Activated CD8-positive, alpha-beta memory T cell treated with anti-CD3 and anti-CD28 coated beads, Interleukin-2, amount 10 ng/mL, durations not matched to agents 7 days and 5 days (primary cell): ENCODE data around the gene CBLN4. TPM values are rescaled to one million over a fixed set of nuclear protein-coding genes. Genes with fewer than 3 reads are reported as not detected.

Experiments
- ATAC-seq: fragments of 150-1000 bp; cut with Tn5 transposase; one replicate; pipeline ENCODE4 v1.10.0; 2021; ENCODE audit warnings: moderate library complexity
- CTCF ChIA-PET: fragments of 350-600 bp; sonication (Branson Sonifier 250); formaldehyde crosslinking; loops from one replicate; lab custom pipeline; 2021; ENCODE audit warnings: antibody characterized with exemption; lab: Charles Lee
- DNase-seq: peaks from one replicate; pipeline ENCODE4 v3.0.0-alpha.2; 2020
- H3K27ac Mint-ChIP-seq: one replicate; pipeline ENCODE4 v1.8.0; 2021; ENCODE audit warnings: mild to moderate bottlenecking, mixed read lengths
- H3K27me3 Mint-ChIP-seq: one replicate; pipeline ENCODE4 v1.8.0; 2021; ENCODE audit warnings: mixed read lengths
- H3K36me3 Mint-ChIP-seq: one replicate; pipeline ENCODE4 v1.8.0; 2021; ENCODE audit warnings: mild to moderate bottlenecking, mixed read lengths
- H3K4me1 Mint-ChIP-seq: one replicate; pipeline ENCODE4 v1.8.0; 2021; ENCODE audit warnings: mixed read lengths
- H3K4me3 Mint-ChIP-seq: one replicate; pipeline ENCODE4 v1.8.0; 2021; ENCODE audit warnings: mild to moderate bottlenecking, moderate library complexity, mixed read lengths
- H3K9me3 Mint-ChIP-seq: one replicate; pipeline ENCODE4 v1.8.0; 2022; ENCODE audit warnings: low read depth, mixed read lengths
- total RNA-seq, 2 experiments: library from RNA; stranded (reverse); gene quantifications; one replicate each; pipeline ENCODE4 v1.2.3, GENCODE V29; 2021

The CBLN4 gene
- total RNA-seq, 2 experiments from 2014 or later, result not detected

- H3K9me3 Mint-ChIP-seq, result peaks cover 5% of the 10 kb centered on the region
- H3K36me3 Mint-ChIP-seq, result no peaks in the 10 kb centered on the region
- H3K4me1 Mint-ChIP-seq, result no peaks in the 10 kb centered on the region
- H3K27ac Mint-ChIP-seq, result no peak overlapping the region
- no peak for ATAC-seq
- no peaks in the 10 kb centered on the region for H3K27me3 Mint-ChIP-seq
- no peak for DNase-seq
- H3K4me3 Mint-ChIP-seq, result no peak overlapping the region
- CTCF ChIA-PET, result no interaction called here
Observed at GRCh38 chr20:55978550-55978949, 26.8 kb downstream of the CBLN4 start.

DNA sequence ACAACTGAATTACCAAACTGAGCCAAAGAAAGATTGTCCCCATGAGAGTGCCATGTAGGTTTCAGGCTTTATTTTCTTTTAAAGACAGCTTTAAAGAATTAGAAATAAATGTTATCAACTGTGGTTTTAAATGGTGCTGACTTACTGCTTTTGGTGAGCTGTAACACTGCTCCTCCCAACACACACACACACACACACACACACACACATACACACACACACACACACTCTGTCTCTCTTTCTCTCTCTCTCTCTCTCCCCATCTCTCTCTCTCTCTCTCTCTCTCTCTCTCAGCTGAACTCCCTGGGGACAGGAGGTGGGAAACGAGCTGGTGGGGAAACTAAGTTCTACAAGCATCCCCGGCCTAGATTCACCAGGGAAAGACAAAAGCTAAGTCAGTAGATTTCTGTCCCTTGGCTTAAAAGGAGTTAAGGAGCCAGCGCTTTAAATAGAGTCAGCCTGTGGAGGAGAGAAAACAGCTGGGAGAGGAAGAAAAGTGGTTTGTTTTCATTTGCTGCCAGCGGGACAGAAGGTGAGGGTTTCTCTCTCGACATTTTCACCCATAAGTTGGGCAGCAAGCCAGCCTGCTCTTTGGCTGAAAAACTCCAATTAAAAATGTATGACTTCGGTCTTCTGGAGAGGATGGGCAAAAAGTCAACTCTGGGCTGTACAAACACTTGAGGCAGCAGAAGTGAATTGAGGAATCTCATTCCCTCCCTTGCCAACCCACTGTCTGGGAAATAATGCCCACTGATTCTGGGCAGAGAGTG, 27.4 kb downstream of the CBLN4 start:
- DNase-seq (no peak), ATAC-seq (no peak)
- Mint-ChIP-seq H3K27ac (no peak overlapping the region), H3K27me3 (no peaks in the 10 kb centered on the region), H3K9me3 (peaks cover 2% of the 10 kb centered on the region), H3K36me3 (no peaks in the 10 kb centered on the region), H3K4me1 (no peaks in the 10 kb centered on the region), H3K4me3 (no peak overlapping the region)
- CTCF ChIA-PET, result no interaction called here

DNA sequence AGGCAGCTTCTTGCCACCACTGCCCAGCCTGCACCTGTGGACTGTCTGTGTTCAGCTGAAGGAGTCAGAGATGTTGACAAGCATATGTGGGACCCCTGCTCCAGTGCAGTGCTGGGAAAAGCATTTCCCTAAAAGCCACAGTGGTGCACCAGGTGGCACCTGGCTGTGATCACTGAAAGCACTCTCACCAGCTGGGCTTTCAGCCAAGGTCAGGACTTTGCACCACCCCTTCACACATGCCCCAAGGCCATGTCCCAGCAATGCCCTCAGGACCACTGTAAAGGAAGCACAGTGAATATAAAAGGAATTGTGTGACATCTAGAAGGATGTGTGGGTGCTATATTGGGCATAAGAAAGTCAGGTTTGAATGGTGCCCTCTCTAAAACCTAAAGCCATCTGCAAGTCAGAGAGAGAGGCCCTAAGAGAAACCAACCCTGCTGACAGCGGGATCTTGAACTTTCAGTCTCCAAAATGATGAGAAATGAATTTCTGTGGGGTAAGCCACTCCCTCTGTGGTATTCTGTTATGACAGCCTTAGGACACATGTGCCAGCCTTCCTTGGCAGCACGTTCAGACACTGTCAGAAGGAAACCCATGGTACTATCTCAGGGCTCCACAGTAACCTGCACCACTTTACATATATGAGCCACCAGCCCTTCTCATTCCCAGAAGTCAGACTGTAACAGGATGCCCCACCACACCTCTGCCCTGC, 30.7 kb downstream of the CBLN4 start:
- Mint-ChIP-seq H3K27me3 (no peaks in the 10 kb centered on the region), H3K27ac (no peak overlapping the region), H3K4me1 (no peaks in the 10 kb centered on the region), H3K36me3 (no peaks in the 10 kb centered on the region), H3K9me3 (peaks cover 2% of the 10 kb centered on the region), H3K4me3 (no peak overlapping the region)
- DNase-seq, result no peak
- CTCF ChIA-PET, result no interaction called here
- no peak for ATAC-seq

DNA sequence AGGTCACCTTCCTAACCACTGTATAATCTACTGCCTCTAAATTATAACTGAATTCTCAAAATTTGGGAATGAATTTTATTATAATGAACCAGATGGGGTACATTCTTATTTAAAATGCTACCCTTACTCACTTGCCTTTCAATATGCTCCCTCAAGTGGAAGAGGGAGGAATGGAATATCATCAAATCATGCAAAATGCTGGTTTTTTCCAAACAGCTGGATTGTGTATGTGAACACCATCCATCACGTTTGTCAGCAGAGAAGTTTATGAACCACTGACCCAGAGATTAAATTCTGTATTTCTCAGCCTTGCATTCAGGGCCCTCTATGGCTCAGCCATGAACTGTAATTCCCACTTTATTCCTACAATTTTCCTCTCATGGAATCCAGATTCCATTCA, 40.5 kb downstream of the CBLN4 start:
- Mint-ChIP-seq H3K27ac (no peak overlapping the region), H3K4me3 (no peak overlapping the region), H3K27me3 (no peaks in the 10 kb centered on the region), H3K4me1 (no peaks in the 10 kb centered on the region), H3K36me3 (no peaks in the 10 kb centered on the region), H3K9me3 (peaks cover 13% of the 10 kb centered on the region)
- ATAC-seq (no peak), DNase-seq (no peak)
- CTCF ChIA-PET, result no interaction called here

DNA sequence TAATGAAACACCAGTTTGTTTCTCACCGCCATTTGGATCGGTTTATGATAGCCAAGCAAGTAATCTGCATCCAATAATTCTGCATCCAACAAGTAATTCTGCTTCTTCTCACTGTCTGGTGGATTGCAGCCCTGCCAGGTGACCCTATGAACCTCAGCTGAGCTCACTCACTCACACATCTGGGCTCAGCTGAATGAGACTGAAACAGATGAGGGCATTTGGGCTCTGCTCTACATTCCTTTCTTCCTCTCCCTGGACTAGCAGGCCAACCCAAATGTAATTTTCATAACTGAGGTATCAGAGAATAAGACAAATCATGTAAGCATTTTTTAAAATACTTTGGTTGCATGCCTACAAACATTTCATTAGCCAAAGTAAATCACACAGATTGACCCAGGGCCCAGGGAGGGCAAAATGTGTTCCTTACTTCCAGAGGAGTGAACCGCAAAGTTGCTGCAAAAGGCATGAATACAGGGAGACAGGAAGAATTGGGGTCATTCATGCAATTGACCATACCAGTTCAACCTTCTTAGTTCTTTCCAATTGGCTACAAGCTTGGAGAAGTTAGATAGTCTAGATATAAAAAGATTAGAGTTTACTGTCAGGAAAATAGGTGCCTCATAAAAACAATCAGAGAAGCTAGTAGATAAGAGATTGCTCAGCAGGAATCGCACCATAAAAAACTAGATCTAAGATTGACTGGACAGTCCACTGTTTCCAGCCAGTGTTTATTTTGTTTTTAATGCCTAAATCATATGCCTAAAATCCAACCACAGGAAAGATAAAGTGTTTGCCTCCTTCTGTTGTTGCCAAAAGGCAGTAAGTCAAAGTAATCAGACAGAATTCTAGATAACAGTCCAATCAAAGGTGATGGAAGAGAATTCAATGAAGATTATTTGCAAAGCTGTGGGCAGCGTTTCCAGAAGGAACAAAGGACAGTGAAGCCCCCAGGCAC, 43.7 kb downstream of the CBLN4 start:
- H3K36me3 Mint-ChIP-seq, result no peaks in the 10 kb centered on the region
- no peak for ATAC-seq
- CTCF ChIA-PET, result no interaction called here

GRCh38 chr20:55953201-55953600, 52.1 kb downstream of the CBLN4 start:
- H3K27ac Mint-ChIP-seq, result no peak overlapping the region
- no peaks in the 10 kb centered on the region for H3K27me3 Mint-ChIP-seq
- DNase-seq (no peak), ATAC-seq (no peak)
- CTCF ChIA-PET, result no interaction called here
- H3K36me3 Mint-ChIP-seq, result no peaks in the 10 kb centered on the region
- no peak overlapping the region for H3K4me3 Mint-ChIP-seq
- H3K4me1 Mint-ChIP-seq, result no peaks in the 10 kb centered on the region
- H3K9me3 Mint-ChIP-seq, result peaks cover 16% of the 10 kb centered on the region

More for the DNA sequence above, 43.7 kb downstream of the CBLN4 start:
- Mint-ChIP-seq H3K4me1 (no peaks in the 10 kb centered on the region), H3K9me3 (peaks cover 8% of the 10 kb centered on the region), H3K4me3 (no peak overlapping the region), H3K27ac (no peak overlapping the region), H3K27me3 (no peaks in the 10 kb centered on the region)
- no peak for DNase-seq

DNA sequence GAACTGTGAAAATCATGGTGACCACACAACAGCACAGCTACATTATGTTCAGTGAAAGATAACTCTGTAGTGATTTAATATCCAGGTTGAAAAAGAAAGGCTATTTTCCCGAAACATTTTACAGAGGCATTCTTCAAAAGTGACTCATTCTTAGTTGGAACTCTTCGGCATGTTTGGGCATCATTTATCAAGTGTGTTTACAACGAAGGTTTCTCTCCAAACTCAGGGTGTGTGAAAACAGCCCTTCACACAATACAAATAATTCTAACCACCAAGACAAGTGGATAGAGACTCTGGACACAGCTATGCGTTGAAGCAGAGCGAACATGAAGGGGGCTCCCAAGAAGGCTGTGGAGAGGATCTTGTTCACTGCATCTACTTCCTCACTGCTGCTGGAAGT, 57.6 kb downstream of the CBLN4 start:
- no peak for DNase-seq
- peaks cover 27% of the 10 kb centered on the region for H3K9me3 Mint-ChIP-seq
- ATAC-seq, result no peak
- H3K27ac Mint-ChIP-seq, result no peak overlapping the region
- no peaks in the 10 kb centered on the region for H3K36me3 Mint-ChIP-seq
- no peak overlapping the region for H3K4me3 Mint-ChIP-seq
- H3K4me1 Mint-ChIP-seq, result no peaks in the 10 kb centered on the region
- CTCF ChIA-PET, result no interaction called here
- H3K27me3 Mint-ChIP-seq, result no peaks in the 10 kb centered on the region

Other genes starting within 250 kb of the CBLN4 start
- gene MC3R, start 243.2 kb upstream of the CBLN4 start, total RNA-seq, result not detected